Colonic mucosa (tissue), 4 donors: ENCODE data around the gene SPSB2. TPM values are rescaled to one million over a fixed set of nuclear protein-coding genes. Genes with fewer than 3 reads are reported as not detected.
"Not testable (repeated sequence)": the region's sequence is repeated elsewhere in the genome, so short reads cannot be mapped to it uniquely, and the experiment has no call there.

Experiments
- DNase-seq: peaks from one replicate; pipeline ENCODE4 v3.0.0-alpha.2; 2020
- H3K27ac ChIP-seq: fragments of 200-600 bp; one replicate; pipeline ENCODE4 v1.8.0; 2021
- H3K27me3 ChIP-seq: fragments of 200-600 bp; one replicate; pipeline ENCODE4 v1.8.0; 2021
- H3K36me3 ChIP-seq: fragments of 200-600 bp; one replicate; pipeline ENCODE4 v1.8.0; 2021
- H3K4me1 ChIP-seq: fragments of 200-600 bp; one replicate; pipeline ENCODE4 v1.8.0; 2021; ENCODE audit warnings: mild to moderate bottlenecking
- H3K4me3 ChIP-seq: fragments of 200-600 bp; one replicate; pipeline ENCODE4 v1.8.0; 2021
- H3K9ac ChIP-seq, 2 donors: one replicate each; pipeline ENCODE4 v1.7.0; 2013; ENCODE audit warnings: control low read depth in 2 of 2, low read depth in 2 of 2, low read length in 2 of 2
- H3K9me3 ChIP-seq: fragments of 200-600 bp; one replicate; pipeline ENCODE4 v1.8.0; 2021
- intact Hi-C: fragments of 100-400 bp; cut with DNase I; formaldehyde crosslinking; loops from one replicate; pipeline ENCODE4 v1.14.1; 2022
- total RNA-seq, 2 donors: library from RNA; stranded (reverse); fragmentation: NEBNext Ultra II Directional in 1 of 2; extraction: Animal tissue kit (Norgen Biotek cat#: 25700) in 1 of 2; gene quantifications; one replicate each; pipeline ENCODE4 v1.2.1, GENCODE V29; 2021
- TF ChIP-seq, protein P1 (sequence below): fragments of 200-600 bp; IDR thresholded peaks from one replicate; pipeline ENCODE4 v1.8.0; 2022; ENCODE audit warnings: antibody characterized with exemption, mild to moderate bottlenecking
- donor health status: healthy.
- donor health status: DM: no; HTN: no; CAD: no.
- donor health status: DM: no; HTN: no; CAD: no.

Gene SPSB2
- total RNA-seq, 2 donors from 2014 or later: 8.4 to 19.8 TPM

DNA sequence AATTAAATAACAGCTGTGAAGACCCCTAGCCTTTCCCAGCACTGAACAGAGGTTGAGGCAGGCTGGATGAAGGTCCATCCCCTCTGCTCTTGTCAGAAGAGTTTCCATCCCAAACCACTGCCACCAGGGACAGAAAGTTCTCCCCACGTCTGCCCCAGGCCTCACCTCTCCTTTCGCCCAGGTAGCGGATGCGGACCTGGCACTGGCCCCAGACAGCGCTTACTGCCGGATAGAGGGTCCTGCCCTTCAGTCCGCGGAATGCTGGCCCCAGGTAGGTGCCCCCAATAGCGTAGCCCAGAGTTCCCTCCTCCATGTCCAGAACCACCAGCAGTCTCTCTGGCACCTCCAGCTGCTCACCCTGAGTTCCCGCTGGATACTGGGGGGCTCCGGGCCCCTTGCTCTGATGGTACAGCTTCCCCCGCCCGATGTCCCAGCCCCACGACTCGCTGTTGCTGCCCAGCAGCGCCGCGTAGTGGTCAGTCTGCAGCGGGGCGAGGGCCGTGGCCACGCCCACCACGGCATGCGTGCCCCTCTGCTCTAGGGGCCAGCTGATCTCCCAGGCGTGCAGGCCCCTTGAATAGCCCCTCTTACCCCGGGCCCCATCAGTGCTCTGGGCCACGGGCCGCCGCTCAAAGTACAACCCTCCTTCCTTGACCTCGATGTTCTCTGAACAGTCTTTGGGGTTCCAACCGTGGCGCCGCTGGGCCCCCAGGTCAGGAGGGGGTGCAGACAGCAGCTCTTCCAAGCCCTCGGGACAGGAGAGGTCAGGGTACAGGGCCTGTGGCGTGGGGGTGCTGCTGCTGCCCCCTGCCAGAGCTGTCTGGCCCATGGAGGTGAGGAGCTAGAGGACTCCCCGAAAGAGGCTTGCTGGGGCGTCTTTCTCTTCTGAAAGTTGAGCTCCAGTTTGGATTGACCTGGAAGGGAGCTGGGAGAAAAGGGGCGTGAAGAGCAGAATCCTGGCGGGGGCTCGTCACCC is 742 bp downstream of the SPSB2 start:
- no peaks in the 10 kb centered on the region for H3K9me3 ChIP-seq
- TF ChIP-seq, protein P1, sequence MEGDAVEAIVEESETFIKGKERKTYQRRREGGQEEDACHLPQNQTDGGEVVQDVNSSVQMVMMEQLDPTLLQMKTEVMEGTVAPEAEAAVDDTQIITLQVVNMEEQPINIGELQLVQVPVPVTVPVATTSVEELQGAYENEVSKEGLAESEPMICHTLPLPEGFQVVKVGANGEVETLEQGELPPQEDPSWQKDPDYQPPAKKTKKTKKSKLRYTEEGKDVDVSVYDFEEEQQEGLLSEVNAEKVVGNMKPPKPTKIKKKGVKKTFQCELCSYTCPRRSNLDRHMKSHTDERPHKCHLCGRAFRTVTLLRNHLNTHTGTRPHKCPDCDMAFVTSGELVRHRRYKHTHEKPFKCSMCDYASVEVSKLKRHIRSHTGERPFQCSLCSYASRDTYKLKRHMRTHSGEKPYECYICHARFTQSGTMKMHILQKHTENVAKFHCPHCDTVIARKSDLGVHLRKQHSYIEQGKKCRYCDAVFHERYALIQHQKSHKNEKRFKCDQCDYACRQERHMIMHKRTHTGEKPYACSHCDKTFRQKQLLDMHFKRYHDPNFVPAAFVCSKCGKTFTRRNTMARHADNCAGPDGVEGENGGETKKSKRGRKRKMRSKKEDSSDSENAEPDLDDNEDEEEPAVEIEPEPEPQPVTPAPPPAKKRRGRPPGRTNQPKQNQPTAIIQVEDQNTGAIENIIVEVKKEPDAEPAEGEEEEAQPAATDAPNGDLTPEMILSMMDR: peak; percentile 99
- H3K4me3 ChIP-seq: peak overlapping the region; percentile 80
- H3K9ac ChIP-seq: peak overlapping the region; percentile 81 to 95
- H3K27me3 ChIP-seq: no peaks in the 10 kb centered on the region
- intact Hi-C loops: no loop called here
- peak; percentile 93 for DNase-seq
- H3K27ac ChIP-seq: peak overlapping the region; percentile 77
- H3K4me1 ChIP-seq: peaks cover 19% of the 10 kb centered on the region
- H3K36me3 ChIP-seq: peaks cover 12% of the 10 kb centered on the region

DNA sequence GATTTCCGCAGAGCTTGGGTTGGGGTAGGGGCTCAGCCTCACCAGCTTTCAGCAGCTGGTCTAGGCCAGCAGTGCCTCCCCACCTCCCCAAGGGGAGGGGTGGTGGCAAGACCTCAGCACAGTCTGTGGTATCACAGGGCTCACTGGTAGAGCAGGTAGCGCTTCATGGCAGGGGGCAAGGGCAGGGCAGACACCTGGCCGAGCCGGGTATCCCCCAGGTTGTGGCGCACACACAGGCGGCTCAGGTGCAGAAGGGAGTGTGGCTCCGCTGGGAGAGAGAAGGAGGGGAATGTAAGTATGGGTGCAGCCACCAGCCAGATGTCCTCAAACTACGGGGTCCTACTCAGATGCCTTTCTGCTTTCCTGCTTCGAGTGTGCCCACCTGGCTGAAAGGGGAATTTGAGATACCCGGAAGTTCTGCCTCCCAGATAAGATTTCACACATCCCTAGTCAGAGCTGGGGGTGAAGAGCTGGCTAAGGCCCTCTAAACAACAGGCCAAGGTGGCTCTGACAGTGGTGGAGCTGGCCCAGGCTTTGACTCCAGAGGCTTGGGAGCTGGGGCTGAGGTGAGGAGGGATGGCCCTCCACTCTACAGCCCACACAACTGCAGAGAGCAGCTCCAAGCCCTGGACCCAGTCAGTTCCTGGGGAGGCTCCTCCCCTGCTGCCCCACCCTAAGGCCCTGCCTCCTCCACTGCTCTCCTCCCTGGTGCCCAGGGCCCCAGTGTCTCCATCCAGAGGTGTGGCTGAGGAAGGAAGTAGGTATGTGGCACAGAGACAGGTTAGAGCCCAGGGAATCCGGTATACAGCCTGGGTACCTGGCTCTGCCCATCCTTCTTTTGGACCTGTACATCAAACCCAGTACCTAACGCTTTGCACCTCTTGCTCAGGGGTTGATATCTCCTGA is 1.8 kb downstream of the SPSB2 start:
- intact Hi-C loops: no loop called here
- H3K9ac ChIP-seq: peak overlapping the region; percentile 33 to 95
- H3K4me3 ChIP-seq: peak overlapping the region; percentile 80

DNA sequence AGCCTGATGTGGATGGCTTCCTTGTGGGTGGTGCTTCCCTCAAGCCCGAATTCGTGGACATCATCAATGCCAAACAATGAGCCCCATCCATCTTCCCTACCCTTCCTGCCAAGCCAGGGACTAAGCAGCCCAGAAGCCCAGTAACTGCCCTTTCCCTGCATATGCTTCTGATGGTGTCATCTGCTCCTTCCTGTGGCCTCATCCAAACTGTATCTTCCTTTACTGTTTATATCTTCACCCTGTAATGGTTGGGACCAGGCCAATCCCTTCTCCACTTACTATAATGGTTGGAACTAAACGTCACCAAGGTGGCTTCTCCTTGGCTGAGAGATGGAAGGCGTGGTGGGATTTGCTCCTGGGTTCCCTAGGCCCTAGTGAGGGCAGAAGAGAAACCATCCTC is 2.8 kb downstream of the SPSB2 start:
- H3K9ac ChIP-seq, DNase-seq, intact Hi-C loops, H3K4me3 ChIP-seq, H3K9me3 ChIP-seq, H3K27me3 ChIP-seq: not testable (repeated sequence)
- Histone ChIP-seq H3K4me1 (peaks cover 22% of the 10 kb centered on the region), H3K36me3 (peaks cover 12% of the 10 kb centered on the region), H3K27ac (peak overlapping the region; percentile 77)

More for the DNA sequence above, 1.8 kb downstream of the SPSB2 start:
- Histone ChIP-seq H3K9me3 (no peaks in the 10 kb centered on the region), H3K27ac (peak overlapping the region; percentile 77), H3K36me3 (peaks cover 12% of the 10 kb centered on the region), H3K27me3 (no peaks in the 10 kb centered on the region), H3K4me1 (peaks cover 22% of the 10 kb centered on the region)
- peak; percentile 89 for DNase-seq
- TF ChIP-seq, protein P1: no peak

DNA sequence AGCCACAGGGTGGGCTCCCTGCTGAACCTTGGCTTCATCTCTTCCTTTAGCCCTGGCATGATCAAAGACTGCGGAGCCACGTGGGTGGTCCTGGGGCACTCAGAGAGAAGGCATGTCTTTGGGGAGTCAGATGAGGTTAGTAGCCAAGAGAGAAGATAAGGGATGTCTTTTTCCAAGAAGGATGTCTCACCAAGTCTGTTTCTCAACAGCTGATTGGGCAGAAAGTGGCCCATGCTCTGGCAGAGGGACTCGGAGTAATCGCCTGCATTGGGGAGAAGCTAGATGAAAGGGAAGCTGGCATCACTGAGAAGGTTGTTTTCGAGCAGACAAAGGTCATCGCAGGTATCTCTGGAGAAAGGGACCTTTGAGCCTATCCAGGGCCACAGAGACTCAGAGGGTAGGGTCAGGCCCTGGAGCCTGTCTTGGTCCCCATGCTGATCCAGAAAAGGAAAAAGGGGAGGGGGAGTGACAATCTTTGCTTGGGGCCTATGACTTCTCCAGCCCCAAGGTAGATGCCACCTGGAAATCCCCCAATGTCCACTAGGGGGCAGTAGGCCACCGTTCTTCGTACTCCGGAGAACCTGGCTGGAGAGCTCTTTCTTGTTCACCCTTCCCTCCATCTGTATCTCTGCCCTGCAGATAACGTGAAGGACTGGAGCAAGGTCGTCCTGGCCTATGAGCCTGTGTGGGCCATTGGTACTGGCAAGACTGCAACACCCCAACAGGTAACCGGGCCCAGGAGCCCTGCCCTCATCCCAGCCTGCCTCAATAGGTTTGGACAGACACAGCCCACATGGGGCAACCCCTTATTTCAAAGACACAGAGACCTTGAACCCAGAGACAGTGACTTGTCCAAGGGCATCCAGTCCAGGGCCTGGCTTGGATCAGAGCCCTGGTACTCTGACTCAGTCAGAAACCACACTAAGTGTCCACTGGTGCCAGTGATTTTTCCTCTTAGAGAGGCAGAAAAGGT is 3.8 kb downstream of the SPSB2 start:
- H3K4me1 ChIP-seq: peaks cover 22% of the 10 kb centered on the region
- intact Hi-C loops: loop anchor here (5.0 kb wide), 1 partner anchor 98 kb away; no protein-coding TSS in a partner anchor
- peak overlapping the region; percentile 90 to 97 for H3K9ac ChIP-seq
- H3K9me3 ChIP-seq: no peaks in the 10 kb centered on the region
- peak overlapping the region; percentile 98 for H3K4me3 ChIP-seq
- TF ChIP-seq, protein P1: peak; percentile 90
- H3K27me3 ChIP-seq: no peaks in the 10 kb centered on the region
- peak; percentile 93 for DNase-seq
- H3K36me3 ChIP-seq: peaks cover 12% of the 10 kb centered on the region
- peak overlapping the region; percentile 96 for H3K27ac ChIP-seq
